Type B pancreatic cell (in vitro differentiated cells): ENCODE data around the gene PAPPA2. TPM values are rescaled to one million over a fixed set of nuclear protein-coding genes. Genes with fewer than 3 reads are reported as not detected.

Source experiments
- DNase-seq: peaks from one replicate; pipeline ENCODE4 v3.0.0; 2021; ENCODE audit warnings: mixed read lengths; ENCODE audit not compliant: unreplicated experiment; ENCODE audit errors: extremely low spot score
- H3K27ac Mint-ChIP-seq: 2 replicates; pipeline ENCODE4 v1.8.0; 2021; ENCODE audit warnings: mild to moderate bottlenecking, mixed read lengths
- H3K27me3 Mint-ChIP-seq: 2 replicates; pipeline ENCODE4 v1.8.0; 2021; ENCODE audit warnings: mixed read lengths
- H3K36me3 Mint-ChIP-seq: 2 replicates; pipeline ENCODE4 v1.8.0; 2021; ENCODE audit warnings: mixed read lengths
- H3K4me1 Mint-ChIP-seq: one replicate; pipeline ENCODE4 v1.8.0; 2021; ENCODE audit warnings: mixed read lengths; ENCODE audit not compliant: unreplicated experiment
- H3K4me3 Mint-ChIP-seq: 2 replicates; pipeline ENCODE4 v1.8.0; 2021; ENCODE audit warnings: mild to moderate bottlenecking, mixed read lengths
- H3K9me3 Mint-ChIP-seq: 2 replicates; pipeline ENCODE4 v1.8.0; 2021; ENCODE audit warnings: mixed read lengths
- CTCF ChIP-seq: fragments of 200-600 bp; sonication (generic); conservative IDR thresholded peaks from 2 replicates; pipeline ENCODE4 v1.5.0; 2021; ENCODE audit warnings: antibody characterized with exemption, mild to moderate bottlenecking
- total RNA-seq: library from RNA; stranded (reverse); gene quantifications from 2 replicates; pipeline ENCODE4 v1.2.1, GENCODE V29; 2021; ENCODE audit warnings: low replicate concordance

The PAPPA2 gene
- total RNA-seq, 1 donor from 2014 or later: 0.87 TPM

DNA sequence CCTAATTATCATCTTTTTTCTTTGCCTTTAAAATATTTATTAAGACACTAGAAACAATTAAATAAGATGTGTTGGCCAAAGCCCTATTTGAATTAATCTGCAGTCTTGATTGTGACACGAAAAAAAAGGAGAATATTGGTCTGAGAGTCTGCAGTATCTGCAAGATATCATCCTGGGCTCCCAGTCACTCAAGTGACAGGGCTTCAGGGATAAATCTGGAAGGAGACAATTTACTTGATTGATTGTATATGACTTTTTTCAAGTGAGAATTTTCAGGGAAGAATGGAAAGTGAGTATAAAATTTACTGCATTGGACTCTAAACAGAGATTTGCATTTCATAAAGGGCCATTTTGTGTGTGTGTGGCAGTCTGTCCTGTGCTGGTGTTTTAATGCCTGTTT lies 233.7 kb downstream of the PAPPA2 start:
- DNase-seq: no peak
- Mint-ChIP-seq H3K4me3 (no peak overlapping the region), H3K27me3 (no peaks in the 10 kb centered on the region), H3K9me3 (no peaks in the 10 kb centered on the region), H3K27ac (no peak overlapping the region), H3K4me1 (peaks cover 18% of the 10 kb centered on the region), H3K36me3 (no peaks in the 10 kb centered on the region)
- no peak for TF ChIP-seq CTCF

DNA sequence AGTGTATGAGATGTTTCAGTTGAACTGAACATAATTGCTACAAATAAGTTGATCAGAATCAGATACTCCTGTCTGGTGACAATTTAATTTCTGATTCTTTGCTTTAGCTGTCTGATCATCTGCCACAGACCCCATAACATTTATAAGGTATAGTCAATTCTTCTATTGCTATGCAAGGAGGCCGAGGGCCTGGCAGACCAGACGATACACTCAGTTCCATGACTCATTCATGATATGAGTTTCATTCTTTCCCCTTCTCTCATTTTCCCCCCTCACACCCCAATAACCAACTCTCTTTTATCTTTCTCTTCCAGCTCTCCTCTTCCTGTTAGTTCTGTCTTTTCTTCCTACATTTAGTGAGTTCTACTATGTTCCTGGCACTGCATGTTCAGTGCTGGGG lies 236.8 kb downstream of the PAPPA2 start:
- Mint-ChIP-seq H3K9me3 (no peaks in the 10 kb centered on the region), H3K4me3 (no peak overlapping the region), H3K4me1 (peaks cover 15% of the 10 kb centered on the region), H3K27ac (no peak overlapping the region), H3K36me3 (no peaks in the 10 kb centered on the region), H3K27me3 (peaks cover 3% of the 10 kb centered on the region)
- TF ChIP-seq CTCF: no peak
- DNase-seq: no peak

DNA sequence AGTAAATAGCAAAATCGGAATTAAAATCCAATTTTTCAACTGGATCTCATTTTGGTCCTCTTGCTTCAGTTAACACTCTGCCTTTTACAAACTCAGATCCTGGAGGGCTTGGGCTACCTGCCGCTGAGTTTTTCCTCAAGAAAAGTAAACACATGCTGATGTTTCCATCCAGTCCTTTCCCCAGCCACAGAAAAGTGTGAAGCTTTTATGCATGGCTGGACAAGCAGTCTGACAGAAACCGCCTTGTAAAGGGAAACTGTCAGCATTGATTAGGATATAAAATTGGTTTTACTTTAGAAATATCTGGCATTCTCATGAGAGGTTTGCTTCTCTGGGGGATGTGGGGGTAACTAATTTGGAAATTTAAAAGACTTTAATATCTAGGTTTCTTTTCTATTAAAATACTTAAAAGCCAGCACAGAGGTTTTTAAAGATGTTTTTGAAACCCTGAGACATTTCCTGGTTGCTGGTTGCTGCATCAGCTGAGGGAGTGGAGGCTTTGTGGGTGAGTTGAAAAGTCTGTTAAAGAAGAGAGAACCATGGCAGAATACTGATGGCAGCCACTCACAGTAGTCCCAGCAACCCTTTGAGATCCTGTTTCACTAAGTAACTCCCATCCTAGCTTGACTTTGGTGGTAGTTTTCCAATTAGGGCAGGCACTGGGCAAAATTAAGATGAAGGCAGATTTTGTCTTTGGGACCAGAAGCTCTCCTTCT lies 238.3 kb downstream of the PAPPA2 start:
- Mint-ChIP-seq H3K27ac (no peak overlapping the region), H3K36me3 (no peaks in the 10 kb centered on the region), H3K4me3 (no peak overlapping the region), H3K27me3 (peaks cover 3% of the 10 kb centered on the region), H3K4me1 (peaks cover 7% of the 10 kb centered on the region), H3K9me3 (no peaks in the 10 kb centered on the region)
- no peak for TF ChIP-seq CTCF
- no peak for DNase-seq

- no peaks in the 10 kb centered on the region for H3K36me3 Mint-ChIP-seq
- no peak for TF ChIP-seq CTCF
- no peaks in the 10 kb centered on the region for H3K4me1 Mint-ChIP-seq
- H3K27me3 Mint-ChIP-seq: peaks cover 3% of the 10 kb centered on the region
- H3K4me3 Mint-ChIP-seq: no peak overlapping the region
- DNase-seq: no peak
- no peaks in the 10 kb centered on the region for H3K9me3 Mint-ChIP-seq
- H3K27ac Mint-ChIP-seq: no peak overlapping the region
Observed at GRCh38 chr1:176702901-176703300, 239.9 kb downstream of the PAPPA2 start.

DNA sequence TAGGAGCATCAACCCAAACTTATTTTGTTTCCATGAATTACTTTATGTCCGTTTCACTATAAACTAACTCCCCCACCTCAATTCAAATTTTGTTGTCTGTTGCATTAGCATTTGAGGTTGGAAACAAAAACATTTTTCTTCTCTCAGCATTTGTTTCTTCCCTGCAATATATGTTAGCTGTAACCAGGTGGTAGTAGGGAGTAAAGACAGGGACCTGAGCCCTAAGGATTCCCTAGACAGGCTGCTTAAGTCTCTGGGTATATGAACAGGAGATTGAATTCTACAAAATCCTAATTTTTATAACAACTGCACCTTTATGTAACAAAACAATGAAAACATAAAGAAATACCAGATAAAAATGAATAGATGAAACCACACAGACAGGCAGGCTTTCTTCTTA lies 242.6 kb downstream of the PAPPA2 start:
- H3K4me1 Mint-ChIP-seq: no peaks in the 10 kb centered on the region
- H3K4me3 Mint-ChIP-seq: no peak overlapping the region
- H3K36me3 Mint-ChIP-seq: no peaks in the 10 kb centered on the region
- no peak for DNase-seq
- no peaks in the 10 kb centered on the region for H3K9me3 Mint-ChIP-seq
- no peak overlapping the region for H3K27ac Mint-ChIP-seq
- no peak for TF ChIP-seq CTCF
- H3K27me3 Mint-ChIP-seq: peaks cover 3% of the 10 kb centered on the region
